ENCODE measurements around the gene SNAPIN. TPM values are rescaled to one million over a fixed set of nuclear protein-coding genes. Genes with fewer than 3 reads are reported as not detected.

Gene SNAPIN
- total and polyA plus RNA-seq, 4 donors, result 26.3 to 38.1 (median 33.6) TPM

DNA sequence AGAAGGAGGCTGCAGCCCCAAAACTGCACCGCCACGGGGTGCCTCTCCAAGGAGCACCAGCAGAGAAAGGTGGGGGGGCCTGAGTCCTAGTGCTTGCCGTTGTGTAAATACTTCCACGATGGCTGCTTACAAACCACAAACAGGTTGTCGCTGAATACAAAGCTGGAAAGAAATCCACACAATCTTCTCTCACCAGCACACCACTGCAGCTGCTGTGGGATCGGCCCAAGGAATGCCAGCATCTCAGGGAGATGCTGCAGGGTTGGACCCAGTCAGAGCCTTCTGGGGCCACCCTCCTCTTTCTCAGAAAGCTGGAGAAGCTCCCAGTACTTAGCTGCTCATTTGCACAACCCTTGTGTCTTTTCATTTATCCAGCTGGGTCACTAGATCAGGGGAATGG lies 39.3 kb upstream of the SNAPIN start:
- ATAC-seq (ENCODE audit: insufficient read depth, low FRiP score) (no peak), DNase-seq (no peak)
- H3K4me3 ChIP-seq, result no peak overlapping the region
- H3K4me1 ChIP-seq (ENCODE audit: control insufficient read depth in 5 of 5, insufficient read depth in 5 of 5, low read length in 5 of 5), result peaks cover 0 to 18% (median 11%) of the 10 kb centered on the region in 5 donors
- TF ChIP-seq, protein P1, sequence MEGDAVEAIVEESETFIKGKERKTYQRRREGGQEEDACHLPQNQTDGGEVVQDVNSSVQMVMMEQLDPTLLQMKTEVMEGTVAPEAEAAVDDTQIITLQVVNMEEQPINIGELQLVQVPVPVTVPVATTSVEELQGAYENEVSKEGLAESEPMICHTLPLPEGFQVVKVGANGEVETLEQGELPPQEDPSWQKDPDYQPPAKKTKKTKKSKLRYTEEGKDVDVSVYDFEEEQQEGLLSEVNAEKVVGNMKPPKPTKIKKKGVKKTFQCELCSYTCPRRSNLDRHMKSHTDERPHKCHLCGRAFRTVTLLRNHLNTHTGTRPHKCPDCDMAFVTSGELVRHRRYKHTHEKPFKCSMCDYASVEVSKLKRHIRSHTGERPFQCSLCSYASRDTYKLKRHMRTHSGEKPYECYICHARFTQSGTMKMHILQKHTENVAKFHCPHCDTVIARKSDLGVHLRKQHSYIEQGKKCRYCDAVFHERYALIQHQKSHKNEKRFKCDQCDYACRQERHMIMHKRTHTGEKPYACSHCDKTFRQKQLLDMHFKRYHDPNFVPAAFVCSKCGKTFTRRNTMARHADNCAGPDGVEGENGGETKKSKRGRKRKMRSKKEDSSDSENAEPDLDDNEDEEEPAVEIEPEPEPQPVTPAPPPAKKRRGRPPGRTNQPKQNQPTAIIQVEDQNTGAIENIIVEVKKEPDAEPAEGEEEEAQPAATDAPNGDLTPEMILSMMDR (IDR thresholded peaks at IDR 0.05; ENCODE audit: control extremely low read depth, extremely low read depth), result no peak
- no peaks in the 10 kb centered on the region for H3K27me3 ChIP-seq (ENCODE audit: control insufficient read depth in 3 of 3, insufficient read depth in 3 of 3, low read length in 2 of 3)
- WGBS, 2 donors, result 86 to 94% methylated on average over 6 of the region's 6 CpGs
- no peak overlapping the region for H3K27ac ChIP-seq (ENCODE audit: low read depth in 1 of 2, low read length in 1 of 2)
- H3K9ac ChIP-seq (ENCODE audit: insufficient read depth in 1 of 2, low read length in 2 of 2), result no peak overlapping the region
- peaks cover 2 to 6% (median 4%) of the 10 kb centered on the region in 4 donors for H3K36me3 ChIP-seq (ENCODE audit: control insufficient read depth in 4 of 4, insufficient read depth in 4 of 4, low read length in 4 of 4)
- H3K9me3 ChIP-seq (ENCODE audit: control insufficient read depth in 4 of 4, insufficient read depth in 3 of 4, low read length in 3 of 4), result no peaks in the 10 kb centered on the region

DNA sequence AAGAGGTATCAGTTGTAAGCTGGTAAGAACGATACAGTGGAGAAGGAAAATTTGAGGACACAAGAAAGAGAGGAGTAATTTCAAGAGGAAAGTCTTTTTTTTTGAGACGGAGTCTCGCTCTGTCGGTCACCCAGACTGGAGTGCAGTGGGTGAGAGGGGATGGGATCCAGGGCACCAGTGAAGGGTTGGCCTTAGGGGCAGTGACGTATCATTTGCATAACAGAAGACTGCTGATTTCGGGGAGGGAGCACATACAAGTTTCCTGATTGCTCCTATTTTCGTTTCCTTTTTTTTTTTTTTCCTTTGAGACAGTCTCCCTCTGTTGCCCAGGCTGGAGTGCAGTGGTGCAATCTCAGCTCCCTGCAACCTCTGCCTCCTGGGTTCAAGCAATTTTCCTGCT lies 35.4 kb upstream of the SNAPIN start:
- Histone ChIP-seq H3K9ac (ENCODE audit: insufficient read depth in 1 of 2, low read length in 2 of 2) (no peak overlapping the region), H3K9me3 (ENCODE audit: control insufficient read depth in 4 of 4, insufficient read depth in 3 of 4, low read length in 3 of 4) (no peaks in the 10 kb centered on the region), H3K4me1 (ENCODE audit: control insufficient read depth in 5 of 5, insufficient read depth in 5 of 5, low read length in 5 of 5) (peaks cover 0 to 28% (median 10%) of the 10 kb centered on the region in 5 donors), H3K27ac (ENCODE audit: low read depth in 1 of 2, low read length in 1 of 2) (no peak overlapping the region), H3K36me3 (ENCODE audit: control insufficient read depth in 4 of 4, insufficient read depth in 4 of 4, low read length in 4 of 4) (peaks cover 2 to 10% (median 4%) of the 10 kb centered on the region in 4 donors), H3K4me3 (no peak overlapping the region), H3K27me3 (ENCODE audit: control insufficient read depth in 3 of 3, insufficient read depth in 3 of 3, low read length in 2 of 3) (no peaks in the 10 kb centered on the region)
- DNase-seq (no peak), ATAC-seq (ENCODE audit: insufficient read depth, low FRiP score) (no peak)
- 57 to 74% methylated on average over 7 of the region's 7 CpGs for WGBS, 2 donors
- TF ChIP-seq, protein P1 (IDR thresholded peaks at IDR 0.05; ENCODE audit: control extremely low read depth, extremely low read depth), result no peak

DNA sequence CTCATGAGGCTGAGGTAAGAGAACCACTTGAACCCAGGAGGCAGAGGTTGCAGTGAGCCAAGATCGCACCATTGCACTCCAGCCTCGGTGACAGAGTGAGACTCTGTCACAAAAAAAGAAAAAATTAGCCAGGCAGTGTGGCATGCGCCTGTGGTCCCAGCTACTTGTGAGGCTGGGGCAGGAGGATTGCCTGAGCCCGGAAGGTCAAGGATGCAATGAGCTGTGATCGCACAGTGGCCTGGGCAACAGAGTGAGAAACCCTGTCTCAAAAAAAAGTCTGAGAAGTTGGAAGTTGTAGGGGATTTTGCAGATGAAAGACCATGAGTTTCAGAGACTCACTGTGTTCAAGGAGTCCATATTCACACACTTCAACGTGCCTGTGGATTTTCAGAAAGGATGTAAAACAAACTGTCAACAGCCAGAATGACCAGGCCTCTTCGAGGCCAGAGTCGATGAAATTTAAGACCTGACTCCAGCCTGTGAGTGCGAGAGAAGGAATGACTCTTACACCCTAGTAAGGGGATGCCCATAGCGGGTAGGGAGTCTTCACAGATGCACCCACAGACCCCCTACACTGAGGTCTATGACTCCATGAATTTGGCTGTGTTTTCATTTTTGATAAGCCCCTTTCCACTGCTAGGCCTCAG lies 33.4 kb upstream of the SNAPIN start:
- Histone ChIP-seq H3K9me3 (ENCODE audit: control insufficient read depth in 4 of 4, insufficient read depth in 3 of 4, low read length in 3 of 4) (no peaks in the 10 kb centered on the region), H3K36me3 (ENCODE audit: control insufficient read depth in 4 of 4, insufficient read depth in 4 of 4, low read length in 4 of 4) (peaks cover 0 to 9% (median 3%) of the 10 kb centered on the region in 4 donors), H3K4me3 (no peak overlapping the region), H3K4me1 (ENCODE audit: control insufficient read depth in 5 of 5, insufficient read depth in 5 of 5, low read length in 5 of 5) (peaks cover 4 to 33% (median 13%) of the 10 kb centered on the region in 5 donors), H3K9ac (ENCODE audit: insufficient read depth in 1 of 2, low read length in 2 of 2) (no peak overlapping the region), H3K27ac (ENCODE audit: low read depth in 1 of 2, low read length in 1 of 2) (no peak overlapping the region), H3K27me3 (ENCODE audit: control insufficient read depth in 3 of 3, insufficient read depth in 3 of 3, low read length in 2 of 3) (no peaks in the 10 kb centered on the region)
- WGBS, 2 donors, result 88 to 93% methylated on average over 10 of the region's 10 CpGs
- DNase-seq (no peak), ATAC-seq (ENCODE audit: insufficient read depth, low FRiP score) (no peak)
- TF ChIP-seq, protein P1 (IDR thresholded peaks at IDR 0.05; ENCODE audit: control extremely low read depth, extremely low read depth), result no peak

Data from lung (tissue), 12 donors.